Right forelimb (tissue), 1 donor: Measurements from ENCODE around the gene EDA.

ENCODE experiments used
- DNase-seq: peaks from one replicate; pipeline ENCODE4 v3.0.0-alpha.2; 2018

EDA gene

GRCh38 chrX:69615779-69616456 is at the start of gene EDA:
TSS of gene EDA (plus strand) at chrX:69616113.
- DNase-seq: peak; percentile 91

- no peak for DNase-seq
These were observed 47.1 kb upstream of the EDA start for GRCh38 chrX:69568828-69569227.

- DNase-seq: no peak
These were observed 18.5 kb upstream of the EDA start for GRCh38 chrX:69597399-69597798.

GRCh38 chrX:69600182-69600581 is 15.7 kb upstream of the EDA start:
- DNase-seq: no peak

- DNase-seq: no peak
These were observed 12.2 kb upstream of the EDA start for GRCh38 chrX:69603566-69604194.

- no peak for DNase-seq
These were observed 10.4 kb upstream of the EDA start for GRCh38 chrX:69605521-69605920.

- no peak for DNase-seq
These were observed 8.3 kb upstream of the EDA start for GRCh38 chrX:69607616-69608015.

- DNase-seq: no peak
These were observed 2.0 kb upstream of the EDA start for GRCh38 chrX:69613946-69614345.

- DNase-seq: peak; percentile 43
These were observed 1.0 kb upstream of the EDA start for GRCh38 chrX:69614886-69615285.

GRCh38 chrX:69615342-69615741 is 571 bp upstream of the EDA start:
- no peak for DNase-seq

GRCh38 chrX:69616457-69617203 is 717 bp downstream of the EDA start:
- DNase-seq: peak; percentile 54

- DNase-seq: no peak
These were observed 2.9 kb downstream of the EDA start for GRCh38 chrX:69618803-69619202.

GRCh38 chrX:69626129-69626528 is 10.2 kb downstream of the EDA start:
- no peak for DNase-seq

- no peak for DNase-seq
These were observed 11.8 kb downstream of the EDA start for GRCh38 chrX:69627744-69628143.

GRCh38 chrX:69630147-69630546 is 14.2 kb downstream of the EDA start:
- no peak for DNase-seq

- no peak for DNase-seq
These were observed 48.8 kb downstream of the EDA start for GRCh38 chrX:69664693-69665092.

GRCh38 chrX:69670001-69670555 is 54.2 kb downstream of the EDA start:
- no peak for DNase-seq

- DNase-seq: no peak
These were observed 59.0 kb downstream of the EDA start for GRCh38 chrX:69674891-69675290.

GRCh38 chrX:69705818-69706217 is 89.9 kb downstream of the EDA start:
- no peak for DNase-seq

- no peak for DNase-seq
These were observed 102.2 kb downstream of the EDA start for GRCh38 chrX:69718102-69718501.

GRCh38 chrX:69724307-69724706 is 108.4 kb downstream of the EDA start:
- no peak for DNase-seq

- DNase-seq: no peak
These were observed 124.4 kb downstream of the EDA start for GRCh38 chrX:69740317-69740716.

GRCh38 chrX:69741721-69742120 is 125.8 kb downstream of the EDA start:
- DNase-seq: no peak

GRCh38 chrX:69746051-69746450 is 130.1 kb downstream of the EDA start:
- no peak for DNase-seq
